ENCODE results near the gene ARSD. TPM values are rescaled to one million over a fixed set of nuclear protein-coding genes. Genes with fewer than 3 reads are reported as not detected.

Gene ARSD
- total RNA-seq, 1 experiment from 2014 or later = 3.0 TPM

GRCh38 chrX:2901367-2902036, 27.6 kb downstream of the ARSD start:
- ChIA-PET CTCF (no interaction called here), POLR2A (no interaction called here)
- H3K27me3 Mint-ChIP-seq (ENCODE audit: low read depth) = no peaks in the 10 kb centered on the region; the same call in 1 of the 2 replicates
- H3K36me3 Mint-ChIP-seq = peaks cover 20% of the 10 kb centered on the region
- TF ChIP-seq E2F4 (CRISPR knock-in tag; IDR thresholded peaks at IDR 0.05; ENCODE audit: borderline replicate concordance, low read depth) (no peak), ATF3 (CRISPR knock-in tag; conservative IDR thresholded peaks at IDR 0.05) (no peak), ETV6 (CRISPR knock-in tag; IDR thresholded peaks at IDR 0.05) (no peak), CREM (CRISPR knock-in tag; IDR thresholded peaks at IDR 0.05) (no peak), PRDM15 (CRISPR knock-in tag; IDR thresholded peaks at IDR 0.05) (no peak), ERG (CRISPR knock-in tag; IDR thresholded peaks at IDR 0.05) (no peak), ZNF317 (CRISPR knock-in tag; IDR thresholded peaks at IDR 0.05; ENCODE audit: borderline replicate concordance, low read depth) (no peak), ATF1 (CRISPR knock-in tag; IDR thresholded peaks at IDR 0.05) (no peak), ZNF423 (CRISPR knock-in tag; IDR thresholded peaks at IDR 0.05) (no peak), OVOL2 (CRISPR knock-in tag; IDR thresholded peaks at IDR 0.05; ENCODE audit: borderline replicate concordance) (no peak), ZBTB21 (CRISPR knock-in tag; IDR thresholded peaks at IDR 0.05; ENCODE audit: borderline replicate concordance) (no peak), CREB1 (CRISPR knock-in tag; IDR thresholded peaks at IDR 0.05) (no peak), RORB (CRISPR knock-in tag; IDR thresholded peaks at IDR 0.05) (no peak), FOXK1 (CRISPR knock-in tag; IDR thresholded peaks at IDR 0.05) (no peak)
- TF ChIP-seq, protein P1, sequence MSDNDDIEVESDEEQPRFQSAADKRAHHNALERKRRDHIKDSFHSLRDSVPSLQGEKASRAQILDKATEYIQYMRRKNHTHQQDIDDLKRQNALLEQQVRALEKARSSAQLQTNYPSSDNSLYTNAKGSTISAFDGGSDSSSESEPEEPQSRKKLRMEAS (CRISPR knock-in tag; IDR thresholded peaks at IDR 0.05) = no peak
- TF ChIP-seq, protein P2, sequence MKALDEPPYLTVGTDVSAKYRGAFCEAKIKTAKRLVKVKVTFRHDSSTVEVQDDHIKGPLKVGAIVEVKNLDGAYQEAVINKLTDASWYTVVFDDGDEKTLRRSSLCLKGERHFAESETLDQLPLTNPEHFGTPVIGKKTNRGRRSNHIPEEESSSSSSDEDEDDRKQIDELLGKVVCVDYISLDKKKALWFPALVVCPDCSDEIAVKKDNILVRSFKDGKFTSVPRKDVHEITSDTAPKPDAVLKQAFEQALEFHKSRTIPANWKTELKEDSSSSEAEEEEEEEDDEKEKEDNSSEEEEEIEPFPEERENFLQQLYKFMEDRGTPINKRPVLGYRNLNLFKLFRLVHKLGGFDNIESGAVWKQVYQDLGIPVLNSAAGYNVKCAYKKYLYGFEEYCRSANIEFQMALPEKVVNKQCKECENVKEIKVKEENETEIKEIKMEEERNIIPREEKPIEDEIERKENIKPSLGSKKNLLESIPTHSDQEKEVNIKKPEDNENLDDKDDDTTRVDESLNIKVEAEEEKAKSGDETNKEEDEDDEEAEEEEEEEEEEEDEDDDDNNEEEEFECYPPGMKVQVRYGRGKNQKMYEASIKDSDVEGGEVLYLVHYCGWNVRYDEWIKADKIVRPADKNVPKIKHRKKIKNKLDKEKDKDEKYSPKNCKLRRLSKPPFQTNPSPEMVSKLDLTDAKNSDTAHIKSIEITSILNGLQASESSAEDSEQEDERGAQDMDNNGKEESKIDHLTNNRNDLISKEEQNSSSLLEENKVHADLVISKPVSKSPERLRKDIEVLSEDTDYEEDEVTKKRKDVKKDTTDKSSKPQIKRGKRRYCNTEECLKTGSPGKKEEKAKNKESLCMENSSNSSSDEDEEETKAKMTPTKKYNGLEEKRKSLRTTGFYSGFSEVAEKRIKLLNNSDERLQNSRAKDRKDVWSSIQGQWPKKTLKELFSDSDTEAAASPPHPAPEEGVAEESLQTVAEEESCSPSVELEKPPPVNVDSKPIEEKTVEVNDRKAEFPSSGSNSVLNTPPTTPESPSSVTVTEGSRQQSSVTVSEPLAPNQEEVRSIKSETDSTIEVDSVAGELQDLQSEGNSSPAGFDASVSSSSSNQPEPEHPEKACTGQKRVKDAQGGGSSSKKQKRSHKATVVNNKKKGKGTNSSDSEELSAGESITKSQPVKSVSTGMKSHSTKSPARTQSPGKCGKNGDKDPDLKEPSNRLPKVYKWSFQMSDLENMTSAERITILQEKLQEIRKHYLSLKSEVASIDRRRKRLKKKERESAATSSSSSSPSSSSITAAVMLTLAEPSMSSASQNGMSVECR (CRISPR knock-in tag; IDR thresholded peaks at IDR 0.05; ENCODE audit: borderline replicate concordance) = no peak
- peaks cover 23% of the 10 kb centered on the region for H3K4me1 Mint-ChIP-seq
- peaks cover 10% of the 10 kb centered on the region for H3K9me3 Mint-ChIP-seq
- DNase-seq (ENCODE audit: low spot score) (no peak), ATAC-seq (no peak)
- H3K27ac Mint-ChIP-seq = no peak overlapping the region
- H3K4me3 Mint-ChIP-seq = no peak overlapping the region
